Stimulated activated CD4-positive, alpha-beta T cell treated with anti-CD3 and anti-CD28 coated beads, Interleukin-1b, Interleukin-23, amount 100 ng/mL, for 24 hours (primary cell): Measurements from ENCODE around the gene CD84.
"Not testable (repeated sequence)": the region's sequence is repeated elsewhere in the genome, so short reads cannot be mapped to it uniquely, and the experiment has no call there.

Experiments
- DNase-seq, 4 experiments: peaks; one replicate each; pipeline ENCODE4 v3.0.0-alpha.2; 2020; ENCODE audit warnings: low read depth in 4 of 4, low spot score in 1 of 4

CD84 gene

GRCh38 chr1:160610569-160611242 lies 31.4 kb upstream of the CD84 start:
- DNase-seq: no peak

GRCh38 chr1:160608941-160609340 lies 29.6 kb upstream of the CD84 start:
- no peak for DNase-seq

GRCh38 chr1:160608514-160608913 lies 29.2 kb upstream of the CD84 start:
- DNase-seq: no peak

GRCh38 chr1:160608057-160608456 lies 28.8 kb upstream of the CD84 start:
- no peak for DNase-seq

- DNase-seq: no peak
Observed at GRCh38 chr1:160607672-160608032, 28.4 kb upstream of the CD84 start.

GRCh38 chr1:160607011-160607671 lies 27.8 kb upstream of the CD84 start:
- DNase-seq: no peak

GRCh38 chr1:160606611-160607010 lies 27.3 kb upstream of the CD84 start:
- DNase-seq: no peak

GRCh38 chr1:160605792-160606479 lies 26.6 kb upstream of the CD84 start:
- DNase-seq: no peak

GRCh38 chr1:160605205-160605604 lies 25.9 kb upstream of the CD84 start:
- no peak for DNase-seq

- DNase-seq: no peak
Observed at GRCh38 chr1:160597705-160598104, 18.4 kb upstream of the CD84 start.

GRCh38 chr1:160597051-160597450 lies 17.8 kb upstream of the CD84 start:
- no peak for DNase-seq

GRCh38 chr1:160590488-160590887 lies 11.2 kb upstream of the CD84 start:
- no peak for DNase-seq

- DNase-seq: no peak
Observed at GRCh38 chr1:160588468-160588867, 9.2 kb upstream of the CD84 start.

GRCh38 chr1:160584784-160585183 lies 5.5 kb upstream of the CD84 start:
- DNase-seq: no peak

- DNase-seq: not testable (repeated sequence)
Observed at GRCh38 chr1:160582976-160583375, 3.7 kb upstream of the CD84 start.

GRCh38 chr1:160581961-160582360 lies 2.7 kb upstream of the CD84 start:
- DNase-seq: no peak

- no peak for DNase-seq
Observed at GRCh38 chr1:160580221-160580812, 1.0 kb upstream of the CD84 start.

GRCh38 chr1:160578525-160579191 lies 638 bp downstream of the CD84 start:
- DNase-seq: no peak

- no peak for DNase-seq
Observed at GRCh38 chr1:160578175-160578524, 1.1 kb downstream of the CD84 start.

- no peak for DNase-seq
Observed at GRCh38 chr1:160577671-160578070, 1.6 kb downstream of the CD84 start.

- DNase-seq: no peak
Observed at GRCh38 chr1:160576884-160577283, 2.4 kb downstream of the CD84 start.

- peak in 1 of 4 experiments; percentile 14 for DNase-seq
Observed at GRCh38 chr1:160576390-160576789, 2.9 kb downstream of the CD84 start.
